SHP77 (cell line): ENCODE results near the gene SMIM11.
"Not testable (repeated sequence)": the region's sequence is repeated elsewhere in the genome, so short reads cannot be mapped to it uniquely, and the experiment has no call there.

Experiments
- DNase-seq, 2 experiments: peaks; one replicate each; lab custom pipeline; 2025; lab: John Stamatoyannopoulos, UW

SMIM11 gene

DNA sequence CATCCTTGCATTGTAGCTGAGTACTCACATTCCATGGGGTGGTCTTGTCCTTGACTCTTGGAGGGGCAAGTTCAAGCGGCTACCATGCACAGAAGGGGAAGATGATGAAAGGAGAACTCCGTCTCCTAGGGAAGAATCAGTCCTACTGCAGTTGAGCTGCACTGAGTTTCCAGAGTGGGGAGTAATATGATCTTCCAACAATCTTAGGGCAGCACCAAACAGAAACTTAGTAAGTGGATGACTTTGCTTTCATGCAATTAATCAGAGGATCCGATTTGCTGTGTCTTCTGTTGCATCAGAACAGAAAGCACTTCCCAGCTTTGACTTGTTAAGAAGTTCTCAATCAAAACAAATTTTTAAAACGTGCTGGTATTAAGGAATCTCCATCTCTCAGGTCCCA, 48.5 kb downstream of the SMIM11 start, which contains the start of gene SMIM34:
TSS of gene SMIM34 (minus strand) at position 147 of the 400 bp plus-strand sequence. CDS start at position 35, 112 bp downstream.
- not testable (repeated sequence) for DNase-seq

GRCh38 chr21:34427339-34427738, 52.0 kb downstream of the SMIM11 start:
- DNase-seq: not testable (repeated sequence)

DNA sequence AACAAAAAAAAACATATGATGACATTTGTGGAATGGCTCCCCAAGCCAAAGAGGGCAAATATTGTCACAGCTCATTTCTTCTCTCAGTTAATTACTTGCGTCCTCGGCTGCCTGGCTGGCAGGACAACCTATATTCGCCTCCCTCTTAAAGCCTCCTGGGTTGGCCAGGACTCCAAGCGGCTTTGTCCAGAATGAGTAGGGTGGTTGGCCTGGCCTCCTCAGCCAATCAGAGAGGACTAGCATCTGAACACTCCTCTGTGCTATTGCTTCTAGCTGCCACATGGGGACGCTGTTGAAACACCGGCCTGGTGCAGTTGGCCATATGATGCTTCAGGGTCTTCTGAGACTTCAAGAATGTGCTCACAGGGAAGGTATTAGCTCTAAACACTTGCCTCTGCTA, 53.1 kb downstream of the SMIM11 start:
- not testable (repeated sequence) for DNase-seq

GRCh38 chr21:34429710-34430109, 54.4 kb downstream of the SMIM11 start:
- not testable (repeated sequence) for DNase-seq
